Neuronal stem cell (in vitro differentiated cells): ENCODE data around the gene FAM107A.

Source experiments
- DNase-seq: peaks from one replicate; pipeline ENCODE4 v3.0.0-alpha.2; 2013; ENCODE audit warnings: low spot score
- H2AFZ ChIP-seq: one replicate; pipeline ENCODE4 v1.6.1; 2013; ENCODE audit warnings: mild to moderate bottlenecking, low read length, inconsistent platforms
- H2AK5ac ChIP-seq: 2 replicates; pipeline ENCODE4 v1.6.1; 2013; ENCODE audit warnings: low read depth, mild to moderate bottlenecking, inconsistent platforms, low read length, moderate library complexity, mixed read lengths
- H2BK120ac ChIP-seq: 2 replicates; pipeline ENCODE4 v1.6.1; 2013; ENCODE audit warnings: low read depth, mild to moderate bottlenecking, inconsistent platforms, low read length, moderate library complexity, mixed read lengths
- H2BK12ac ChIP-seq: one replicate; pipeline ENCODE4 v1.6.1; 2013; ENCODE audit warnings: low read length, inconsistent platforms
- H2BK15ac ChIP-seq: 2 replicates; pipeline ENCODE4 v1.6.1; 2013; ENCODE audit warnings: mild to moderate bottlenecking, low read length, inconsistent platforms, mixed read lengths
- H2BK5ac ChIP-seq: one replicate; pipeline ENCODE4 v1.6.1; 2013; ENCODE audit warnings: inconsistent platforms, mild to moderate bottlenecking, low read length, moderate library complexity
- H3K14ac ChIP-seq: one replicate; pipeline ENCODE4 v1.6.1; 2013; ENCODE audit warnings: low read length, inconsistent platforms
- H3K18ac ChIP-seq: 2 replicates; pipeline ENCODE4 v1.6.1; 2013; ENCODE audit warnings: low read length, inconsistent platforms
- H3K23ac ChIP-seq: 2 replicates; pipeline ENCODE4 v1.6.1; 2013; ENCODE audit warnings: low read depth, mild to moderate bottlenecking, mixed read lengths, low read length, inconsistent platforms; ENCODE audit not compliant: poor library complexity
- H3K27ac ChIP-seq: replicated peaks from 3 replicates; pipeline ENCODE4 v1.5.1; 2013; ENCODE audit warnings: low read length, inconsistent platforms
- H3K27me3 ChIP-seq, 3 experiments: 2 replicates each; pipeline ENCODE4 v1.6.1; 2013; ENCODE audit warnings: low read length in 3 of 3, mild to moderate bottlenecking in 2 of 3, inconsistent platforms in 1 of 3, low read depth in 1 of 3, mixed read lengths in 1 of 3, moderate library complexity in 1 of 3; ENCODE audit not compliant: control insufficient read depth in 3 of 3, insufficient read depth in 3 of 3
- H3K36me3 ChIP-seq, 2 donors: replicated peaks in 1 of 2; 2 replicates each; pipeline ENCODE4 v1.6.1; 2013; ENCODE audit warnings: low read length in 2 of 2; ENCODE audit not compliant: control insufficient read depth in 2 of 2, insufficient read depth in 2 of 2
- H3K4ac ChIP-seq: 2 replicates; pipeline ENCODE4 v1.6.1; 2013; ENCODE audit warnings: inconsistent platforms, mild to moderate bottlenecking, low read length, moderate library complexity
- H3K4me1 ChIP-seq, 2 donors: 1 replicate in 1 of 2; 2 replicates in 1 of 2; pipeline ENCODE4 v1.6.1; 2013; ENCODE audit warnings: low read length in 2 of 2, low read depth in 1 of 2; ENCODE audit not compliant: control insufficient read depth in 2 of 2, insufficient read depth in 1 of 2
- H3K4me2 ChIP-seq: one replicate; pipeline ENCODE4 v1.6.1; 2013; ENCODE audit warnings: mild to moderate bottlenecking, low read length, inconsistent platforms; ENCODE audit not compliant: insufficient read depth, poor library complexity, severe bottlenecking
- H3K4me3 ChIP-seq, 2 donors: 2 replicates each; pipeline ENCODE4 v1.5.1; 2013; ENCODE audit warnings: low read length in 2 of 2, mild to moderate bottlenecking in 2 of 2, inconsistent platforms in 1 of 2, moderate library complexity in 1 of 2
- H3K79me1 ChIP-seq: one replicate; pipeline ENCODE4 v1.6.1; 2013; ENCODE audit warnings: low read depth, mild to moderate bottlenecking, inconsistent platforms, low read length, moderate library complexity
- H3K9ac ChIP-seq: one replicate; pipeline ENCODE4 v1.6.1; 2013; ENCODE audit warnings: mild to moderate bottlenecking, low read depth, low read length, inconsistent platforms; ENCODE audit not compliant: poor library complexity
- H3K9me3 ChIP-seq, 2 donors: replicated peaks in 1 of 2; 2 replicates each; pipeline versions ENCODE3 to v1.6.1; 2013; ENCODE audit warnings: low read length in 2 of 2, mild to moderate bottlenecking in 2 of 2, inconsistent platforms in 1 of 2, low read depth in 1 of 2, mixed read lengths in 1 of 2, moderate library complexity in 1 of 2; ENCODE audit not compliant: control insufficient read depth in 2 of 2, insufficient read depth in 1 of 2
- H4K8ac ChIP-seq: one replicate; pipeline ENCODE4 v1.6.1; 2013; ENCODE audit warnings: low read depth, mild to moderate bottlenecking, inconsistent platforms, low read length, moderate library complexity
- H4K91ac ChIP-seq: one replicate; pipeline ENCODE4 v1.6.1; 2013; ENCODE audit warnings: low read length, low read depth, mild to moderate bottlenecking, inconsistent platforms; ENCODE audit not compliant: poor library complexity
- WGBS, 2 donors: extraction: QIAGEN DNeasy Blood & Tissue Kit; methylation state at CpG; one replicate each; pipeline ENCODE4 v1.1.7; 2013; ENCODE audit warnings: missing lambda C conversion rate in 2 of 2, mixed read lengths in 1 of 2; ENCODE audit not compliant: insufficient read length in 2 of 2, insufficient replicate concordance in 1 of 2; ENCODE audit errors: extremely low coverage in 2 of 2; 5-methylcytosine and 5-hydroxymethylcytosine counted together

FAM107A gene

DNA sequence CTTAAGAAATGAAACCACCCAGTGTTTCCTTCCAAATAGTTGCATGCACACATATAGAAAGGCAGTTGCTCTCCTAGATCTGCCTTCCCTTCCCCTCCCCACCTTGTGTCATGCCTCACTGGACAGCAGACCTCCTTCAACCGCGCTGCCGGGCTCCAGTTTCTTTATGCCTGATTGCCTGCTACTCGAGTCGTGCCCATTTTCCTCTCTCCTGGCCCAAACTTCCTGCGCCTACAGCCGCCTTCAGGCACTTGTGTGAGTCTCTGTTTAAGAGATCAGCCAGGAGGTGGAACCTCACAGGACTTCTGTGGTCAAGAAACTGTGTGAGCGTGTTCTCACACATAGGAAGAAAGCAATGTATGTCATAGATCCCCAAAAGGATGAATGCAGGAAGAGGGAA, 8.8 kb upstream of the FAM107A start:
- no CpG with 5 or more reads among the region's 8 CpGs for WGBS, 2 donors
- no peak overlapping the region for H3K18ac ChIP-seq
- no peak overlapping the region for H3K4ac ChIP-seq
- H2BK15ac ChIP-seq = no peak overlapping the region
- H3K23ac ChIP-seq = no peak overlapping the region
- no peak overlapping the region for H4K91ac ChIP-seq
- H3K4me1 ChIP-seq = peaks cover 23 to 31% of the 10 kb centered on the region in 2 donors
- no peak overlapping the region for H2AK5ac ChIP-seq
- H3K79me1 ChIP-seq = no peaks in the 10 kb centered on the region
- no peak overlapping the region for H3K27ac ChIP-seq
- peaks cover 0 to 25% (median 7%) of the 10 kb centered on the region in 3 experiments for H3K27me3 ChIP-seq
- peak overlapping the region; percentile 31 for H2BK5ac ChIP-seq
- no peak overlapping the region for H4K8ac ChIP-seq
- no peak overlapping the region for H3K14ac ChIP-seq
- H3K9ac ChIP-seq = no peak overlapping the region
- H3K4me2 ChIP-seq = peak overlapping the region; percentile 15
- no peak overlapping the region for H3K4me3 ChIP-seq
- peaks cover 0 to 3% of the 10 kb centered on the region in 2 donors for H3K9me3 ChIP-seq
- no peaks in the 10 kb centered on the region for H3K36me3 ChIP-seq
- H2BK12ac ChIP-seq = no peak overlapping the region
- no peak overlapping the region for H2BK120ac ChIP-seq
- no peak for DNase-seq
- H2AFZ ChIP-seq = peak overlapping the region; percentile 61

GRCh38 chr3:58585005-58585786, 8.0 kb upstream of the FAM107A start:
- H3K23ac ChIP-seq = no peak overlapping the region
- no CpG with 5 or more reads among the region's 46 CpGs for WGBS, 2 donors
- H4K91ac ChIP-seq = no peak overlapping the region
- H2BK12ac ChIP-seq = peak overlapping the region; percentile 80
- H3K18ac ChIP-seq = peak overlapping the region; percentile 89
- H3K14ac ChIP-seq = no peak overlapping the region
- peak overlapping the region; percentile 50 for H3K4me2 ChIP-seq
- H3K27me3 ChIP-seq = peaks cover 0 to 25% (median 7%) of the 10 kb centered on the region in 3 experiments
- H3K36me3 ChIP-seq = no peaks in the 10 kb centered on the region
- no peak overlapping the region for H3K9ac ChIP-seq
- peak overlapping the region; percentile 48 for H2AFZ ChIP-seq
- peaks cover 26 to 39% of the 10 kb centered on the region in 2 donors for H3K4me1 ChIP-seq
- H2AK5ac ChIP-seq = no peak overlapping the region
- no peak overlapping the region for H2BK120ac ChIP-seq
- DNase-seq = peak; percentile 58
- H2BK5ac ChIP-seq = peak overlapping the region; percentile 31
- no peaks in the 10 kb centered on the region for H3K79me1 ChIP-seq
- no peak overlapping the region for H3K4me3 ChIP-seq
- H4K8ac ChIP-seq = no peak overlapping the region
- H3K27ac ChIP-seq = no peak overlapping the region
- H2BK15ac ChIP-seq = peak overlapping the region; percentile 91
- H3K9me3 ChIP-seq = peaks cover 0 to 3% of the 10 kb centered on the region in 2 donors
- no peak overlapping the region for H3K4ac ChIP-seq

DNA sequence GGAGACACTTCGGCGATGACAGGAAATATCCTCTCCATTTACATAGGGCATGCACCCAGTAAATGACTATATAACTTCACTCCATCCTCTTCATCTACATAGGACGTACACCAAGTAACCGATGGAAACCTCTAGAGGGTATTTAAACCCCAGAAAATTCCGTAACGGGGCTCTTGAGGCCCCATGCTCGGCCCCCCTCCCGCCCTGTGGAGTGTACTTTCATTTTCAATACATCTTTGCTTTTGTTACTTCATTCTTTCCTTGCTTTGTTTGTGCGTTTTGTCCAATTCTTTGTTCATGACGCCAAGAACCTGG, 7.5 kb upstream of the FAM107A start:
- H4K91ac ChIP-seq = no peak overlapping the region
- H3K79me1 ChIP-seq = no peaks in the 10 kb centered on the region
- peak overlapping the region; percentile 20 for H3K18ac ChIP-seq
- no peak overlapping the region for H3K14ac ChIP-seq
- WGBS, 2 donors = no CpG with 5 or more reads among the region's 10 CpGs
- peaks cover 0 to 3% of the 10 kb centered on the region in 2 donors for H3K9me3 ChIP-seq
- no peak overlapping the region for H3K4me2 ChIP-seq
- no peak overlapping the region for H3K4ac ChIP-seq
- peaks cover 29 to 41% of the 10 kb centered on the region in 2 donors for H3K4me1 ChIP-seq
- no peak overlapping the region for H2AK5ac ChIP-seq
- H2BK5ac ChIP-seq = no peak overlapping the region
- no peak overlapping the region for H3K9ac ChIP-seq
- no peak overlapping the region for H4K8ac ChIP-seq
- no peak overlapping the region for H2AFZ ChIP-seq
- H3K36me3 ChIP-seq = no peaks in the 10 kb centered on the region
- DNase-seq = no peak
- H2BK12ac ChIP-seq = no peak overlapping the region
- peaks cover 0 to 25% (median 7%) of the 10 kb centered on the region in 3 experiments for H3K27me3 ChIP-seq
- no peak overlapping the region for H2BK120ac ChIP-seq
- H2BK15ac ChIP-seq = no peak overlapping the region
- no peak overlapping the region for H3K23ac ChIP-seq
- no peak overlapping the region for H3K4me3 ChIP-seq
- no peak overlapping the region for H3K27ac ChIP-seq

DNA sequence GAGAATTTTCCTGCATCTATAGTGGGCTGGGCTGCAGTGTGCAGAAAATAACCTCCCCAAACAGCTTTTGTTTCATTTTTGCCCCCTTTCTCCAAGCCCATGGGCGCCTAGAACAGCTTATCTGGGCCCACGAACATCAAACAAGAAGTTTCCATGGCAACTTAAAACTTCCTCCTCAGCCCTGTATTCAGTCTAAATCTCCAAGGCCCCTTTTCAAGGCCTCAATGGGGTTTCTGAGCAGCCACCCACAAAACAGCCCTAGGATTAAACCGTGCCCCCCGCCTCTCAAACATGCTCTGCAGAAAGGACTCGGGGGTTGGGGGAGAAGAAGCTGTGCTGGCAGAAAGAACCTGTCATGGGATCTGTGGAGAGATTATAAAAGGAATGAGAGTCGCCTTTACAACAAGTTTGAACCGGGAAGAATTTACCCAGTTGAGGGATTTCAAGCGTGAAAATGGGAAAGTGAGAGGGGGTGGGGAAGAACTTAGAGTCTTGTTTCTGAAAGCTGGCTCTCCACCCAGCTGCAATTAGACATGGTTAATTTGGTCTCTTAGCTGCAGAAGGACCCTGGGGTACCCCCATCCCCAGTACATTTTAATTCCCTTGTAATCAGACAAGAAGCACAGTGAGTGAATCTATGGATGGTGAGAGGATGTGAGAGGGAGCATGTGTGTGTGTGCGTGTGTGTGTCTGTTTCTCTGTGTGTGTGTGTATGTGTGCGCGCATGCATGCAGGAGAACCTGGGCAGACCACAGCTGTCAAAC, 4.3 kb upstream of the FAM107A start:
- peak overlapping the region; percentile 7 for H2BK5ac ChIP-seq
- H3K9me3 ChIP-seq = peaks cover 0 to 3% of the 10 kb centered on the region in 2 donors
- H3K4me2 ChIP-seq = peak overlapping the region; percentile 52
- no peak overlapping the region for H3K23ac ChIP-seq
- H2BK120ac ChIP-seq = no peak overlapping the region
- no peak overlapping the region for H2BK15ac ChIP-seq
- no peak overlapping the region for H4K91ac ChIP-seq
- peak overlapping the region; percentile 78 for H3K9ac ChIP-seq
- no peak overlapping the region for H2BK12ac ChIP-seq
- no CpG with 5 or more reads among the region's 11 CpGs for WGBS, 2 donors
- H4K8ac ChIP-seq = no peak overlapping the region
- H3K27ac ChIP-seq = peak overlapping the region; percentile 97
- H2AFZ ChIP-seq = peak overlapping the region; percentile 21
- H3K79me1 ChIP-seq = no peaks in the 10 kb centered on the region
- H3K36me3 ChIP-seq = no peaks in the 10 kb centered on the region
- H3K4me3 ChIP-seq = no peak overlapping the region
- H3K14ac ChIP-seq = no peak overlapping the region
- peak; percentile 94 for DNase-seq
- H2AK5ac ChIP-seq = no peak overlapping the region
- H3K27me3 ChIP-seq = peaks cover 0 to 12% (median under 1%) of the 10 kb centered on the region in 3 experiments
- H3K4ac ChIP-seq = no peak overlapping the region
- H3K18ac ChIP-seq = peak overlapping the region; percentile 92
- peaks cover 33 to 49% of the 10 kb centered on the region in 2 donors for H3K4me1 ChIP-seq
